Measurements from ENCODE around the gene SQOR.
A peak's percentile ranks its signal among the peaks of the same experiment; 100 is the strongest.
"Not testable (repeated sequence)": the region's sequence is repeated elsewhere in the genome, so short reads cannot be mapped to it uniquely, and the experiment has no call there.

Gene SQOR

DNA sequence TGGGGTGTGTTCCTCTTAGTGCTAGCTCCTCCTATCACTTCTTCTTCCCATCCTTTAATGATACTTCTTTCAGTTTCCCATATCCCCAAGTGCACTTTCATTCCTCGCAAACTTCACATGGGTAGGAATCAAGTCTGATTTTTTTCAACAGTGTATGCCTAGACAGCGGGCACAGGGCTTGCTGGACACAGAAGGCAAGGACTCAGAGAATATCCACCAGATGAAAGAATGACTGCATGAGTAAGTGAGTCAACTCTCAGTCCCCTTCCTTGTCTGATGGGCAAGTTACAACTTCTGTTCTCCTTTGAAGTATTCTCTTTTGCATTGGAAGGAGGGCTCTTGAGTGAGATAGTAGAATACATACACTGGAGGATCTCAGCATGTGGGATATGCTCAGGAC, 3.1 kb upstream of the SQOR start:
- DNase-seq (ENCODE audit: low read depth) = no peak

GRCh38 chr15:45635191-45635638, 386 bp downstream of the SQOR start:
- peak; percentile 50 for DNase-seq (ENCODE audit: low read depth)

GRCh38 chr15:45635763-45636292, 999 bp downstream of the SQOR start:
- DNase-seq (ENCODE audit: low read depth) = no peak

DNA sequence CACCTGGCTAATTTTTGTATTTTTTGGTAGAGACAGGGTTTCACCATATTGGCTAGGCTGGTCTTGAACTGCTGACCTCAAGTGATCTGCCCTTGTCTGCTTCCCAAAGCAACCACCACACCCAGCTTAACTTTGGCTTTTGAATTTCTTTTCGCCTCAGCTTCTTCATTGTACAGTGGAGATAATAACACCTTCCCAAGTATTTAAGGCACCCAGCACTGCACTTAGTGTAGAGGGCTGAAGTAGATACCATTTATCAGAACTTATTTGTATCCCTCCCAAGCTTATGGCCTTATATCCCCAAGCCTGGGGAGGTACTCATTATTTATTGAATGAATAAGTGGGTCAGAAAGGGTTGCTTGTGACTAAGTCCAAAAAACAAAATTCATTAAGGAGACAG, 2.3 kb downstream of the SQOR start:
- DNase-seq (ENCODE audit: low read depth) = no peak

- no peak for DNase-seq (ENCODE audit: low read depth)
Measured at GRCh38 chr15:45637552-45638033, 2.8 kb downstream of the SQOR start.

DNA sequence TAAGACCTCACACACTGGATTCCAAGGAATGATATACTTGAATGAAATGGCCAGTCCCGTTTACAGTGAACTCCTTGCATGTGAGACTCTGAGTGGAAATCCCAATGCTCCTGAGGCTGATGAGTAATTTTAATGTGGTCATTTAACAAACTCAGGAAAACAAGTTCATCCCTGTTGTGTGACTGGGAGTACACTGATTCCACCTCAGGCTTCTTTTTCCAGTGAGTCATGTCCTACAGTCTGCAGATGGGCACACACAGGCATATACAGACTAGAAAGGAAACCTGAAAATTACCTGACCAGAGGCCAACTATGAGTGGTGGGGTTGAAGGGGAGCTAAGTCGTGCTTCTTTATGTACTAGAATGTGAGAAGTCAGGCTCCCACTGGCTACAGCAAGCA, 5.8 kb downstream of the SQOR start:
- no peak for DNase-seq (ENCODE audit: low read depth)

- no peak for DNase-seq (ENCODE audit: low read depth)
Measured at GRCh38 chr15:45641374-45641781, 6.5 kb downstream of the SQOR start.

DNA sequence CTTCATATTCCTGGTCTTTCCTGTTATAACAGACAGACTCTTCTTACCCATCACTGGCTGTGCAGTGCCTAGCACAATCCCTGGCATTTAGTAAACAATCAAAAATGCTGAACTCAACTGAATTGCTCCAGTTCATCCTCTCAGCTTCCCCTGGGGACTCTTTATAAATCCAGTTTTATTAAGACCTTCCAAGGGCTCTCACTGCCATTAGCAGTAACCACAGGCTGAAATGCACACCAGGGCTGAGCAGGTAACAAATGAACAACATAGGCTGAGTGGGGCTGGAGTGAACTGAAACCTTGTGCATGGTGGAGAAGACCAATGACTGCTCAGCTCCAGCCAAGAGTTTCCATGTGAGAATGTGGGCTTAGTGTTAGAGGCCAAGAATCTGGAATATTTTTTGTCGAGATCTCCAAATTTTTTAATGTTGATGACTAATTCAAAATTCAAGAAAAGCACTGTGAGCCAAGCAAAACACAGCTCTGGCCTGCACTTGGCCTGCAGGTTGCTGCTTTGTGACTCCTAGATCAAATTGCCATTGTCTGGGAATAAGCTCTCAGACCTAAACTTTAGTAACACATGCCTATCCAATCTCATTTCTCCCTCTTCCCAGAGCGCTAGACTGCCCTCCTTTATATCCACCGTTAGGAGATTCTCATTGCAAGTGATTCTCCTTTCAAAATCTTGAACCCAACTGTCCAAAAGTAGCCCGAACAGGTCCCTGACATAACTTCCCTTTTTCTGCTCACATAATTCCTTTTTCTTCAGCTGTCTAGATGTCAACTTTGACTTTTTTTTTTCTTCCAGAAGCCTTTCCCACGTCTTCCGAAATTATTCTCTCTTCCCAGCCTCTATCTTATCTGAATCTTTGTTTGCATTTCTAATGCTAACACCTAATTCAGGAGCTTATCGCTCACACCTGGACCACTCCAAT, 7.4 kb downstream of the SQOR start:
- DNase-seq (ENCODE audit: low read depth) = no peak

- no peak for DNase-seq (ENCODE audit: low read depth)
Measured at GRCh38 chr15:45644437-45644836, 9.6 kb downstream of the SQOR start.

- DNase-seq (ENCODE audit: low read depth) = no peak
Measured at GRCh38 chr15:45645026-45645980, 10.5 kb downstream of the SQOR start.

GRCh38 chr15:45646220-45646619, 11.4 kb downstream of the SQOR start:
- no peak for DNase-seq (ENCODE audit: low read depth)

DNA sequence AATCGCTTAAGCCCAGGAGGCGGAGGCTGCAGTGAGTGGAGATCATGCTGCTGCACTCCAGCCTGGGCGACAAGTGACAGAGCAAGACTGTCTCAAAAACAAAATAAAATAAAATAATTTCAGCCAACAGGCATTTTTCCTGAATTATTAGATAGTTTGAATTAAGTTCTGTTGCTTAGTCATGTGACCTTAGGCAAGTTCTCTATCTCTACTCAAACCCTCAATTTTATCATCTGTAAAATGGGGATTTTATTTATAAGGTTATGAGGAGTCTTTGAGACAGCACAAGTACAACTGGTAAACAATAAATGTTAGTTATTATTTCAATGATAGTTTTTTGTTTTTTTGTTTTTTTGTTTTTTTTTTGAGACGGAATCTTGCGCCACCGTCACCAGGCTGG, 13.0 kb downstream of the SQOR start:
- no peak for DNase-seq (ENCODE audit: low read depth)

- no peak for DNase-seq (ENCODE audit: low read depth)
Measured at GRCh38 chr15:45648521-45649200, 13.8 kb downstream of the SQOR start.

DNA sequence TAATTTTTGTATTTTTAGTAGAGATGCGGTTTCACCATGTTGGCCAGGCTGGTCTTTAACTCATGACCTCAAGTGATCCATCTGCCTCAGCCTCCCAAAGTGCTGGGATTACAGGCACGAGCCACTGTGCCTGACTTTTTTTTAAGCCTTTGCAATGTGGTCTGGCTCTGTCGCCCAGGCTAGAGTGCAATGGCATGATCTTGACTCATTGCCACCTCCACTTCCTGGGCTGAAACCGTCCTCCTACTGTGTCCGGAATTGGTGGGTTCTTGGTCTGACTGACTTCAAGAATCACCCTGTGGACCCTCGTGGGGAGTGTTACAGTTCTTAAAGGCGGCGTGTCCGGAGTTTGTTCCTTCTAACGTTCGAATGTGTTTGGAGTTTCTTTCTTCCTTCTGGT, 15.2 kb downstream of the SQOR start:
- not testable (repeated sequence) for DNase-seq (ENCODE audit: low read depth)

DNA sequence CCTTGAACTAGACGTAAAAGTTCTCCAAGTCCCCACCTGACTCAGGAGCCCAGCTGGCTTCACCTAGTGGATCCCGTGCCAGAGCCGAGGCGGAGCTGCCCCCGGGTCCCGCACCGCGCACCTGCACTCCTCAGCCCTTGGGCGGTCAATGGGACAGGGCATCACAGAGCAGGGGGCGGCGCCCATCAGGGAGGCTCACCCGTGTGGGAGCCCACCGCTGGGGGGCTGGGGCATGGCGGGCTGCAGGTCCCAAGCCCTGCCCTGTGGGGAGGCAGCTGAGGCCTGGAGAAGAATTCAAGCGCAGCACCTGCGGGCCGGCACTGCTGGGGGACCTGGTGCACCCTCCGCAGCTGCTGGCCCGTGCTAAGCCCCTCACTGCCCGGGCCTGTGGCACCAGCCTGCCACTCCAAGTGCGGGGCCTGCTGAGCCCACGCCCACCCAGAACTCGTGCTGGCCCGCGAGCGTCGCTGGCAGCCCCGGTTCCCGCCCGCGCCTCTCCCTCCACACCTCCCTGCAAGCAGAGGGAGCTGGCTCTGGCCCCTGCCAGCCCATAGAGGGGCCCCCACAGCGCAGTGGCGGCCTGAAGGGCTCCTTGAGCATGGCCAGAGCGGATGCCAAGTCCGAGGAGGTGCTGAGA, 16.2 kb downstream of the SQOR start:
- DNase-seq (ENCODE audit: low read depth) = no peak

- no peak for DNase-seq (ENCODE audit: low read depth)
Measured at GRCh38 chr15:45653702-45654424, 19.0 kb downstream of the SQOR start.

- no peak for DNase-seq (ENCODE audit: low read depth)
Measured at GRCh38 chr15:45654749-45655148, 19.9 kb downstream of the SQOR start.

DNA sequence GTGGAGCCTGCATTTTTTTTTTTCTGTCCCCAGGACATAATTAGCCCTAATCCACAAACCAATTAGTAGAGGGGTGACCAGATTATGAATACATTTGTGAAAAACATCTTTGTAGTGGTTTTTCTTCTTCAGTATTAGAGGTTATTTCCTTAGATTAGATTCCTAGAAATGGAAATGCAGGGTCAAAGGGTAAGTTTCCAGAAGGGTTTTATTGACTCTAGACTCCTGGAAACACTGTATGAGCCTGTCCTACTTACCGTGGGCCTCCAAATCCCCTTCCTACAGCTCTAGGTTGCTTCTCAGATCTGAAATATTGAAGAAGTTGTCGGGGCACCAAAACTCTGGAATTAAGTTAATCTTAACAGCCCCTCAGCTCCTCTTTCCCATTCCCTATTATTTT, 22.4 kb downstream of the SQOR start:
- DNase-seq (ENCODE audit: low read depth) = no peak

GRCh38 chr15:45657764-45658545, 23.1 kb downstream of the SQOR start:
- DNase-seq (ENCODE audit: low read depth) = no peak
